HG03460 (cell line): ENCODE measurements around the gene CD163.
"Not testable (repeated sequence)": the region's sequence is repeated elsewhere in the genome, so short reads cannot be mapped to it uniquely, and the experiment has no call there.

Experiments used
- ATAC-seq: cut with Tn5 transposase; IDR thresholded peaks from one replicate; pipeline ENCODE4 v1.9.1; 2021; ENCODE audit not compliant: unreplicated experiment

Gene CD163

GRCh38 chr12:7503686-7504415, at the start of gene CD163:
TSS of gene CD163 (minus strand) at chr12:7503777. CDS start at chr12:7503690, 87 bp downstream.
- ATAC-seq, result no peak

GRCh38 chr12:7542813-7543212, 39.2 kb upstream of the CD163 start:
- ATAC-seq, result no peak

- ATAC-seq, result no peak
Observed at GRCh38 chr12:7542046-7542445, 38.5 kb upstream of the CD163 start.

GRCh38 chr12:7514416-7514815, 10.8 kb upstream of the CD163 start:
- no peak for ATAC-seq

GRCh38 chr12:7512553-7512952, 9.0 kb upstream of the CD163 start:
- ATAC-seq, result no peak

- ATAC-seq, result not testable (repeated sequence)
Observed at GRCh38 chr12:7509793-7510470, 6.4 kb upstream of the CD163 start.

GRCh38 chr12:7502612-7503011, 965 bp downstream of the CD163 start:
- no peak for ATAC-seq

GRCh38 chr12:7501031-7501588, 2.5 kb downstream of the CD163 start:
- ATAC-seq, result no peak

- no peak for ATAC-seq
Observed at GRCh38 chr12:7499636-7500035, 3.9 kb downstream of the CD163 start.

- no peak for ATAC-seq
Observed at GRCh38 chr12:7498809-7499208, 4.8 kb downstream of the CD163 start.

GRCh38 chr12:7497661-7498060, 5.9 kb downstream of the CD163 start:
- no peak for ATAC-seq

- no peak for ATAC-seq
Observed at GRCh38 chr12:7496451-7496850, 7.1 kb downstream of the CD163 start.

GRCh38 chr12:7495136-7495535, 8.4 kb downstream of the CD163 start:
- no peak for ATAC-seq

- ATAC-seq, result no peak
Observed at GRCh38 chr12:7493006-7493405, 10.6 kb downstream of the CD163 start.

GRCh38 chr12:7486512-7486911, 17.1 kb downstream of the CD163 start:
- ATAC-seq, result no peak

- ATAC-seq, result no peak
Observed at GRCh38 chr12:7485095-7485494, 18.5 kb downstream of the CD163 start.

- ATAC-seq, result no peak
Observed at GRCh38 chr12:7483343-7483742, 20.2 kb downstream of the CD163 start.

GRCh38 chr12:7479771-7480170, 23.8 kb downstream of the CD163 start:
- ATAC-seq, result no peak

- no peak for ATAC-seq
Observed at GRCh38 chr12:7472060-7472459, 31.5 kb downstream of the CD163 start.

GRCh38 chr12:7460375-7461259, 43.0 kb downstream of the CD163 start:
- no peak for ATAC-seq

GRCh38 chr12:7459973-7460372, 43.6 kb downstream of the CD163 start:
- no peak for ATAC-seq
